Karpas-422 (cell line): ENCODE results near the gene KRI1. TPM values are rescaled to one million over a fixed set of nuclear protein-coding genes. Genes with fewer than 3 reads are reported as not detected.
A peak's percentile ranks its signal among the peaks of the same experiment; 100 is the strongest.

Experiments
- DNase-seq: peaks from one replicate; pipeline ENCODE4 v3.0.0-alpha.2; 2015
- H2AFZ ChIP-seq: fragments of 200-600 bp; sonication (generic); 2 replicates; pipeline ENCODE4 v1.6.1; 2014; ENCODE audit warnings: antibody characterized with exemption, low read length, mixed read lengths
- H3K27ac ChIP-seq: fragments of 200-600 bp; sonication (generic); 2 replicates; pipeline ENCODE4 v1.5.1; 2014; ENCODE audit warnings: mild to moderate bottlenecking, low read length, moderate library complexity
- H3K27me3 ChIP-seq: fragments of 200-600 bp; sonication (generic); 2 replicates; pipeline ENCODE4 v1.6.1; 2014; ENCODE audit warnings: low read length, mixed read lengths
- H3K36me3 ChIP-seq: fragments of 200-600 bp; sonication (generic); 2 replicates; pipeline ENCODE4 v1.6.1; 2014; ENCODE audit warnings: low read length, mixed read lengths; ENCODE audit not compliant: insufficient read depth
- H3K4me1 ChIP-seq: fragments of 200-600 bp; sonication (generic); 2 replicates; pipeline ENCODE4 v1.6.1; 2014; ENCODE audit warnings: mild to moderate bottlenecking, low read length, mixed read lengths
- H3K4me2 ChIP-seq: fragments of 200-600 bp; sonication (generic); 2 replicates; pipeline ENCODE4 v1.6.1; 2014; ENCODE audit warnings: low read length, low read depth, mild to moderate bottlenecking; ENCODE audit not compliant: poor library complexity, severe bottlenecking
- H3K4me3 ChIP-seq: fragments of 200-600 bp; sonication (generic); 2 replicates; pipeline ENCODE4 v1.5.1; 2014; ENCODE audit warnings: mild to moderate bottlenecking, antibody characterized with exemption, low read length, mixed read lengths
- H3K79me2 ChIP-seq: fragments of 200-600 bp; sonication (generic); 2 replicates; pipeline ENCODE4 v1.6.1; 2014; ENCODE audit warnings: mild to moderate bottlenecking, low read length, mixed read lengths
- H3K9ac ChIP-seq: fragments of 200-600 bp; sonication (generic); 2 replicates; pipeline ENCODE4 v1.6.0; 2014; ENCODE audit warnings: low read length
- H3K9me2 ChIP-seq: fragments of 200-600 bp; sonication (generic), shearing (Covaris generic); replicated peaks from 2 replicates; pipeline ENCODE4 v1.6.0; 2014; ENCODE audit warnings: mild to moderate bottlenecking, low read length, moderate library complexity; ENCODE audit not compliant: insufficient read depth
- H3K9me3 ChIP-seq: fragments of 300-700, 200-600 bp; sonication (generic); 2 replicates; pipeline ENCODE4 v1.6.1; 2014; ENCODE audit warnings: low read length, mixed read lengths
- H4K20me1 ChIP-seq: fragments of 200-600 bp; sonication (generic); 2 replicates; pipeline ENCODE4 v1.6.1; 2014; ENCODE audit warnings: mild to moderate bottlenecking, antibody characterized with exemption, low read length, low read depth; ENCODE audit not compliant: insufficient read depth
- total RNA-seq: library from RNA; depleted of rRNA; stranded (reverse); fragments of >200 nt; shearing (Covaris generic); gene quantifications from 2 replicates; pipeline ENCODE4 v1.2.3, GENCODE V29; 2014; ENCODE audit warnings: low replicate concordance

The KRI1 gene
- total RNA-seq, 1 experiment from 2014 or later, result 30.0 TPM

DNA sequence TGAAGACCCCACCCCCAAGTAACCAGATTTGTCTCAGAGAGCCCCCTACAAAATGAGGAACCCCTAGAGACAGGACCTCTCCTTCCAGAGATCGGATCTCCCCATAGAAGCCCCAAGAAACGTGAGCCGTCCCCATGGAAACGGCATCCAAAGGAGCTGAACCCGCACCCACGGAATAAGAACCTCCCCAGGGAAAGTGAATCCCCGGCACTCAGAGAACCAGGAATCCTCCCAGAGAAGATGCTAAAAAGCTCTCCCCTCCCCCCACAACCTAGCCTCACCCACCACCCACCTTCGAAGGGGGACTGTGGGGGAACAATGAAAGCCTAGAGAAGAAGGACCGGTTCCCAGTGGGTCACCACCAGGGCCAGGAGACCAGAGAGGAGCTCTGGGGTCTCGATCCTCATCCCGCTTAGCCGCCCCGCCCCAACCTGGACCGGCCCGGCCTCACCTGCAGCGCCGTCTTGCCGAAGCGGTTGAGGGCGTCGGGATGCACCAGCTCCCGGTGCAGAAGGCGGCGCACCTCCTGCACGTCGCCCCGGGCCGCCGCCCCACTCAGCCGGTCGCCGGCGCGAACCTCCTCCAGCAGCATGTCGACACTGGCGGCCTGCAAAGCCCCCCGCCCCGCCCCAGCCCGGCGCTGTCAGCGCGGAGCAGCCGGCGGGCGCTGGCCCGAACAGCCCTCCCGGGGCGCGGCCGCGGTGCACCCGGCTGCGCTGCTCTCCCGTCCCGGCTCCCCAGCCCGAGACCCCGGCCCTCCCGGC, 2.4 kb upstream of the KRI1 start:
- Histone ChIP-seq H3K36me3 (peaks cover 6% of the 10 kb centered on the region; the same call in 1 of the 2 replicates), H3K79me2 (peaks cover 20% of the 10 kb centered on the region), H2AFZ (no peak overlapping the region), H3K4me1 (peaks cover 40% of the 10 kb centered on the region), H3K27ac (no peak overlapping the region), H4K20me1 (no peaks in the 10 kb centered on the region), H3K9ac (peak overlapping the region; percentile 70), H3K9me3 (no peaks in the 10 kb centered on the region), H3K9me2 (no peaks in the 10 kb centered on the region), H3K27me3 (no peaks in the 10 kb centered on the region), H3K4me3 (peak overlapping the region; percentile 75), H3K4me2 (peak overlapping the region; percentile 97)
- peak; percentile 66 for DNase-seq

DNA sequence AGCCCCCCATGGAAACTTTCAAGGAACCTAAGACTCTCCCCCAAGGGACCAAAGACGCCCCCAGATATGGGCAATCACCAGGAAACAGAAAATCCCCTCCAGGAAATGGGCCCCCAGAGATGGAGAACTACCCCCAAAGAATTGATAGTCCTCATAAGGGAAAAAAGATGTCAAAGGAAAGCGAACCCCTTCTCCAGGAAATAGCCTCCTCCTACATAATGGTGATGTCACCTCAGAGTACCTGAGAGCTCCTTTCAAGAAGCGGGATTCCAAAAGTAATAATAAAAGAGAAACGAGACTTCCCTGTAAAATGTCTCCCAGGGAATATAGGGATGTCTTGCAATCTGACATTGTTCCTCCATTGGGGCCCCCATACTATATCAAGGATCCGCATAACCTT, 1.8 kb upstream of the KRI1 start:
- Histone ChIP-seq H3K27ac (no peak overlapping the region), H3K9me2 (no peaks in the 10 kb centered on the region), H4K20me1 (no peaks in the 10 kb centered on the region), H3K4me1 (peaks cover 40% of the 10 kb centered on the region), H3K9me3 (no peaks in the 10 kb centered on the region), H3K79me2 (peaks cover 20% of the 10 kb centered on the region), H3K4me3 (peak overlapping the region; percentile 75), H2AFZ (no peak overlapping the region), H3K27me3 (no peaks in the 10 kb centered on the region), H3K36me3 (peaks cover 7% of the 10 kb centered on the region), H3K4me2 (peak overlapping the region; percentile 97), H3K9ac (peak overlapping the region; percentile 70)
- no peak for DNase-seq

DNA sequence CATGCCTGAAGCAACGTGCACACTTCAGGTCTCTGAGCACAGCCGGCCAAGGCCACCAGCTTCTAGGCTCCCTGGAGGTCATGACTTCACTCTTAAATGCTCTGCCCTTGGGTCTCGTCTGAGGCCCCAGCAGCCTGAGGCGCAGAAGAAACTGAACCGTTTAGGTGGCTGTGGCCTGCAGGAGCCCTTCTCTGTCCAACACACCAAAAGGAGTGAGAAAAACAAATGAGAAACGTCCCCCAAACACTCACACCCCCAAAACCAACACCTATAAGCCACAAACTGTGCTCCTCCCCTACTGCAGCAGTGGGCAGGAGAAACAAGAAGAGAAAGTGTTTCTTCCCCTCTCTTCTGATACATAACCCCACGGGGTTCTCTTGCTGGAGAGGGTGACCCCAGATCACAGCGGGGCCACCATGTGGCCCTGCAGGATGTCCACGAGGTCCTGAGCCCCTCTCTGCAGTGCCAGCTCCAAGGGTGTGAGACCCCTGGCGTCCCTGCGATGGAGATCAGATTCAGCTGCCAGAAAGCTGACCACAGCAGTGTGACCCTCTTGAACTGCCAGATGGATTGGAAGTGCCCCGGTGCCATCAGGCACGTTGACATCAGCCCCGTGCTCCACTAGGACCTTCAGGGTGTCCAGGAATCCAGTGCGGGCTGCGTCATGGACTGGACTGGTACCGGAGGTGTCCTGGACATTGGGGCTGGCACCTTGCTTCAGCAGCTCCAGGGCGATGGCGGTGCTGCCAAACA, 1.0 kb upstream of the KRI1 start:
- peaks cover 20% of the 10 kb centered on the region for H3K79me2 ChIP-seq
- H3K9ac ChIP-seq, result peak overlapping the region; percentile 71
- H2AFZ ChIP-seq, result peak overlapping the region; percentile 11; the same call in 1 of the 2 replicates
- peaks cover 11% of the 10 kb centered on the region for H3K36me3 ChIP-seq
- peaks cover 40% of the 10 kb centered on the region for H3K4me1 ChIP-seq
- H3K9me3 ChIP-seq, result no peaks in the 10 kb centered on the region
- DNase-seq, result peak; percentile 70
- peak overlapping the region; percentile 97 for H3K4me2 ChIP-seq
- no peaks in the 10 kb centered on the region for H3K9me2 ChIP-seq
- H4K20me1 ChIP-seq, result no peaks in the 10 kb centered on the region
- H3K27me3 ChIP-seq, result no peaks in the 10 kb centered on the region
- peak overlapping the region; percentile 54 for H3K27ac ChIP-seq
- peak overlapping the region; percentile 99 for H3K4me3 ChIP-seq

DNA sequence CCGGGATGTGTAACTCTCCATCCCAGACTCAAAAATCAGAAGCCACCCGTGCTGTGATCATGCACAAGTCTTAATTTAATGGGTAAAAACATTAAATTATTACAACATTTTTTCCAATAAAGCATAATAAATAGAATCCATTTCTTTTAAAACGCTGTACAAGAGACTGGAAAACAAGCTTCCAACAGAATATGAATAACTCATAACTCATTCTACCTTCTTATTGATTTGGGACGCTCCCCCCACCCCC, 523 bp upstream of the KRI1 start:
- no peaks in the 10 kb centered on the region; the same call in 1 of the 2 replicates for H4K20me1 ChIP-seq
- no peaks in the 10 kb centered on the region for H3K9me3 ChIP-seq
- no peak for DNase-seq
- peak overlapping the region; percentile 54 for H3K27ac ChIP-seq
- peak overlapping the region; percentile 71 for H3K9ac ChIP-seq
- H3K4me3 ChIP-seq, result peak overlapping the region; percentile 99
- H3K79me2 ChIP-seq, result peaks cover 20% of the 10 kb centered on the region
- H3K27me3 ChIP-seq, result no peaks in the 10 kb centered on the region
- peaks cover 40% of the 10 kb centered on the region for H3K4me1 ChIP-seq
- H3K36me3 ChIP-seq, result peaks cover 13% of the 10 kb centered on the region
- H2AFZ ChIP-seq, result 0 out of 2 replicates have a peak overlapping the region, but pooled peaks have one; percentile 11
- peak overlapping the region; percentile 97 for H3K4me2 ChIP-seq
- no peaks in the 10 kb centered on the region for H3K9me2 ChIP-seq

GRCh38 chr19:10565028-10565566, 713 bp downstream of the KRI1 start:
- Histone ChIP-seq H3K4me1 (peaks cover 40% of the 10 kb centered on the region), H3K9me3 (no peaks in the 10 kb centered on the region), H3K9ac (peak overlapping the region; percentile 95), H3K27ac (peak overlapping the region; percentile 73), H4K20me1 (no peaks in the 10 kb centered on the region; the same call in 1 of the 2 replicates), H3K79me2 (peaks cover 20% of the 10 kb centered on the region), H3K4me2 (peak overlapping the region; percentile 92), H3K4me3 (peak overlapping the region; percentile 99), H3K27me3 (no peaks in the 10 kb centered on the region), H3K36me3 (peaks cover 20% of the 10 kb centered on the region), H2AFZ (peak overlapping the region; percentile 32; the same call in 1 of the 2 replicates), H3K9me2 (no peaks in the 10 kb centered on the region)
- DNase-seq, result peak; percentile 85

DNA sequence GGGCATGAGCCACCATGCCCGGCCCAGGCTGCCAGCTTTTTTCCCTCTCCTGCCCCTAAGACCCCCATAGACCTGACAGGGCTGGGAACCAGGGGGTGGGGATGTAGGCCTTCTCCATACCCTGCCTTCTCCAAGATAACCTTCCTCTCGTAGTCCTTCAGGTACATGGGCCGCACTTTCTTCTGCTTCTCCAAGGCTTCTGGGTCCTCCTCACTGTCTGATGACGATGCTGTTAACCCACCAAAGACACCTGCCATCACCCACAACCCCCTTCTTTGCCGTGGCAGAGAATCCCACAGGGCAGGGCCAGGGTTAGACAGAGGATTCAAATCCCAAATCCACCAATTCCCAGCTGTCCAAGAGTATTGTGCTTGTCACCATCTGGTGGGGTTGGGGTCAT, 3.2 kb downstream of the KRI1 start:
- DNase-seq, result no peak
- H3K4me3 ChIP-seq, result no peak overlapping the region
- H3K27ac ChIP-seq, result no peak overlapping the region
- no peak overlapping the region for H2AFZ ChIP-seq
- H3K79me2 ChIP-seq, result peaks cover 20% of the 10 kb centered on the region
- H3K9me2 ChIP-seq, result no peaks in the 10 kb centered on the region
- no peaks in the 10 kb centered on the region for H3K9me3 ChIP-seq
- H4K20me1 ChIP-seq, result peaks cover 6% of the 10 kb centered on the region; the same call in 1 of the 2 replicates
- peaks cover 27% of the 10 kb centered on the region for H3K36me3 ChIP-seq
- H3K4me2 ChIP-seq, result no peak overlapping the region
- H3K27me3 ChIP-seq, result no peaks in the 10 kb centered on the region
- no peak overlapping the region for H3K9ac ChIP-seq
- peaks cover 24% of the 10 kb centered on the region for H3K4me1 ChIP-seq

DNA sequence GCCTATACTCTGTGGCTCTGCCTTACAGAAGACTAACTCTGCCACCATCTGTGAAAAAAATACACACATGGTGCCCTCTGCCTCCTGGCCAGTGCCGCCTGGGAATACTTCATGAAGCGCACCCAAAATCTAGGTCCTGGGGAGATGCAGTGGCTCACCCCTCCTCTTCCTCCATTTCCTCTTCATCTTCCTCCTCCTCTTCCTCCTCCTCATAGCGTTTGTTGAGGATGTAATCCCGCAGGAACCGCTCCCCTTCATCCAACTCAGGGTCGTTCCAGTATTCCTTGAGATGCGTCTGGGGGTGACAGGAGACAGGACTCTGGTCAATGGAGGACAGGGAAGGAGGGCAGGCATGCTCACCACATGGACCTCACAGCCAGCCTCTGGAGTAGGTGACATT, 5.7 kb downstream of the KRI1 start:
- no peak overlapping the region for H3K27ac ChIP-seq
- H3K4me1 ChIP-seq, result peaks cover 9% of the 10 kb centered on the region
- H3K9me3 ChIP-seq, result no peaks in the 10 kb centered on the region
- peaks cover 30% of the 10 kb centered on the region for H3K36me3 ChIP-seq
- DNase-seq, result no peak
- H3K79me2 ChIP-seq, result peaks cover 14% of the 10 kb centered on the region
- H2AFZ ChIP-seq, result no peak overlapping the region
- no peak overlapping the region for H3K4me3 ChIP-seq
- no peak overlapping the region for H3K9ac ChIP-seq
- no peak overlapping the region for H3K4me2 ChIP-seq
- H4K20me1 ChIP-seq, result peaks cover 6% of the 10 kb centered on the region; the same call in 1 of the 2 replicates
- no peaks in the 10 kb centered on the region for H3K27me3 ChIP-seq
- no peaks in the 10 kb centered on the region for H3K9me2 ChIP-seq

GRCh38 chr19:10557603-10558197, 8.1 kb downstream of the KRI1 start:
- Histone ChIP-seq H3K27ac (no peak overlapping the region), H2AFZ (no peak overlapping the region), H3K4me3 (no peak overlapping the region), H4K20me1 (peaks cover 6% of the 10 kb centered on the region; the same call in 1 of the 2 replicates), H3K9me2 (no peaks in the 10 kb centered on the region), H3K27me3 (no peaks in the 10 kb centered on the region), H3K4me1 (no peaks in the 10 kb centered on the region), H3K9ac (no peak overlapping the region), H3K4me2 (no peak overlapping the region), H3K36me3 (peaks cover 31% of the 10 kb centered on the region), H3K79me2 (no peaks in the 10 kb centered on the region), H3K9me3 (no peaks in the 10 kb centered on the region)
- no peak for DNase-seq
